Trophoblast cell (in vitro differentiated cells and primary cell): ENCODE measurements around the gene CNTN3.

ENCODE experiments used
- DNase-seq, 2 donors: peaks; one replicate each; pipeline ENCODE4 v3.0.0-alpha.2; 2016
- H2AFZ ChIP-seq: 2 replicates; pipeline ENCODE4 v1.6.1; 2013; ENCODE audit warnings: low read length, moderate library complexity, mild to moderate bottlenecking; ENCODE audit not compliant: insufficient read depth, poor library complexity
- H2AK5ac ChIP-seq: 2 replicates; pipeline ENCODE4 v1.6.1; 2013; ENCODE audit warnings: mild to moderate bottlenecking, low read length
- H2BK120ac ChIP-seq: 2 replicates; pipeline ENCODE4 v1.6.1; 2013; ENCODE audit warnings: low read length, mild to moderate bottlenecking, moderate library complexity; ENCODE audit not compliant: insufficient read depth, poor library complexity
- H2BK12ac ChIP-seq: 2 replicates; pipeline ENCODE4 v1.6.1; 2013; ENCODE audit warnings: mild to moderate bottlenecking, low read length, moderate library complexity
- H2BK5ac ChIP-seq: 2 replicates; pipeline ENCODE4 v1.6.1; 2013; ENCODE audit warnings: low read length, low read depth, moderate library complexity, mild to moderate bottlenecking; ENCODE audit not compliant: poor library complexity
- H3K14ac ChIP-seq: 2 replicates; pipeline ENCODE4 v1.6.1; 2013; ENCODE audit warnings: mild to moderate bottlenecking, low read length
- H3K18ac ChIP-seq: 2 replicates; pipeline ENCODE4 v1.6.1; 2013; ENCODE audit warnings: mild to moderate bottlenecking, low read length
- H3K23ac ChIP-seq: 2 replicates; pipeline ENCODE4 v1.6.1; 2013; ENCODE audit warnings: low read length
- H3K27ac ChIP-seq: 2 replicates; pipeline ENCODE4 v1.5.1; 2013; ENCODE audit warnings: low read depth, mild to moderate bottlenecking, inconsistent platforms, low read length, moderate library complexity
- H3K27me3 ChIP-seq: 2 replicates; pipeline ENCODE4 v1.6.1; 2013; ENCODE audit warnings: inconsistent platforms, mild to moderate bottlenecking, low read length, moderate library complexity; ENCODE audit not compliant: insufficient read depth
- H3K36me3 ChIP-seq, 2 experiments: 1 replicate in 1 of 2; 2 replicates in 1 of 2; pipeline ENCODE4 v1.6.1; 2013; ENCODE audit warnings: low read length in 2 of 2, mild to moderate bottlenecking in 2 of 2, moderate library complexity in 1 of 2; ENCODE audit not compliant: insufficient read depth in 2 of 2, control insufficient read depth in 1 of 2
- H3K4ac ChIP-seq: 2 replicates; pipeline ENCODE4 v1.6.1; 2013; ENCODE audit warnings: low read depth, mild to moderate bottlenecking, low read length, moderate library complexity
- H3K4me1 ChIP-seq, 2 experiments: 1 replicate in 1 of 2; 2 replicates in 1 of 2; pipeline ENCODE4 v1.6.1; 2013; ENCODE audit warnings: low read length in 2 of 2, mild to moderate bottlenecking in 2 of 2, moderate library complexity in 1 of 2; ENCODE audit not compliant: insufficient read depth in 2 of 2, control insufficient read depth in 1 of 2
- H3K4me2 ChIP-seq: 2 replicates; pipeline ENCODE4 v1.6.1; 2013; ENCODE audit warnings: inconsistent platforms, mild to moderate bottlenecking, low read length, moderate library complexity
- H3K4me3 ChIP-seq: 2 replicates; pipeline ENCODE4 v1.5.1; 2013; ENCODE audit warnings: mild to moderate bottlenecking, low read depth, low read length, inconsistent platforms
- H3K79me1 ChIP-seq: one replicate; pipeline ENCODE4 v1.6.1; 2013; ENCODE audit warnings: low read length
- H3K79me2 ChIP-seq: 2 replicates; pipeline ENCODE4 v1.6.1; 2013; ENCODE audit warnings: low read length, mild to moderate bottlenecking; ENCODE audit not compliant: control insufficient read depth, insufficient read depth, poor library complexity
- H3K9ac ChIP-seq: 2 replicates; pipeline ENCODE4 v1.6.1; 2013; ENCODE audit warnings: mild to moderate bottlenecking, low read length
- H3K9me3 ChIP-seq: 2 replicates; pipeline ENCODE4 v1.6.1; 2013; ENCODE audit warnings: low read depth, mild to moderate bottlenecking, control low read depth, inconsistent platforms, low read length; ENCODE audit not compliant: insufficient read depth
- H4K12ac ChIP-seq: 2 replicates; pipeline ENCODE4 v1.6.1; 2013; ENCODE audit warnings: low read depth, mild to moderate bottlenecking, low read length, moderate library complexity
- H4K8ac ChIP-seq: 2 replicates; pipeline ENCODE4 v1.6.1; 2013; ENCODE audit warnings: low read depth, mild to moderate bottlenecking, low read length, moderate library complexity
- H4K91ac ChIP-seq: one replicate; pipeline ENCODE4 v1.6.1; 2013; ENCODE audit warnings: low read depth, mild to moderate bottlenecking, low read length, moderate library complexity
- WGBS: extraction: QIAGEN DNeasy Blood & Tissue Kit; methylation state at CpG from one replicate; pipeline ENCODE4 v1.1.7; 2013; ENCODE audit warnings: missing lambda C conversion rate; ENCODE audit not compliant: insufficient read length, insufficient coverage; ENCODE audit errors: extremely low coverage; 5-methylcytosine and 5-hydroxymethylcytosine counted together

The CNTN3 gene

DNA sequence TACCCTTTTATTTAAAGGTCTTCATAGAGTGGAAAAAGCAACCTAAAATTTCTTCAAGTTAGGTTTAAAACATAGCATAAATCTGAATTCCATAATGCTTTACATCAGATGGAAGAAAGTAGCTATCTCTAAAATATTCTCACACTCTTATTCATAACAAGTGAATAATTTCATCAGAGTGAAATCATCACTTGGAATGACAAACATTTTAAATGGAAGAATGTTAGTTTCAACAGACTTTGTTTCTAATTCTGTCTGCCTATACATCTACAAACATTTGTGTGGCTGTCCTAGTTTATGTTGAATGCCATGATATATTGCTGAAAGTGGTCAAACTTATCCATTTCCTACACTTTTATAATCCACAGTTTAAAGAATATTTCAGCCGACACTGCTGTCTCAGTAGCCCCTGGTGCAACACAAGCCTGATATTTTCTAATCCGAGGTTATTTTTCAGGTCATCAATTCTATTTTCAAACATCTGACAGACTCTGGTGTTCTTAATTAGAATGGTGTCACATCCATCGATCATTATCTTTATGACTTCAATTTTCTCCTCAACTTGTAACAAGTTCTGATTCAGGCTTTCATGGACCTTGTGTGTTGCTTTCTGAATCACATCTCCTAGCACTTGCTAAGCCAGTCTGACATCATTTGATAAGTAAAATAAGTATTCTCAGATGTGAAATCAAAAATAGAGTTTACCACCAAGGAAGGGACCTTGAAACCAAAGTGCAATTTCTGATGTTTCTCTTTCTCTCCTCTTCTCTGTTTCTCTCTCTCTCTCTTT, 17.1 kb upstream of the CNTN3 start:
- H3K9me3 ChIP-seq = no peaks in the 10 kb centered on the region
- H3K4ac ChIP-seq = no peak overlapping the region
- no peak overlapping the region for H2AK5ac ChIP-seq
- no peak overlapping the region for H3K27ac ChIP-seq
- H2BK120ac ChIP-seq = no peak overlapping the region
- no peak overlapping the region for H4K8ac ChIP-seq
- no peak overlapping the region for H2BK12ac ChIP-seq
- no peaks in the 10 kb centered on the region for H3K4me1 ChIP-seq
- H3K36me3 ChIP-seq = no peaks in the 10 kb centered on the region
- no peak overlapping the region for H3K4me3 ChIP-seq
- no peak overlapping the region for H3K14ac ChIP-seq
- WGBS = no CpG with 5 or more reads among the region's 3 CpGs
- no peak overlapping the region for H2AFZ ChIP-seq
- no peak overlapping the region for H2BK5ac ChIP-seq
- no peak overlapping the region for H3K4me2 ChIP-seq
- H4K91ac ChIP-seq = no peak overlapping the region
- H3K23ac ChIP-seq = no peak overlapping the region
- H3K79me2 ChIP-seq = no peaks in the 10 kb centered on the region
- H3K79me1 ChIP-seq = no peaks in the 10 kb centered on the region
- H3K9ac ChIP-seq = no peak overlapping the region
- DNase-seq = peak in 1 of 2 donors; percentile 83
- H3K27me3 ChIP-seq = no peaks in the 10 kb centered on the region
- no peak overlapping the region for H3K18ac ChIP-seq
- H4K12ac ChIP-seq = no peak overlapping the region

DNA sequence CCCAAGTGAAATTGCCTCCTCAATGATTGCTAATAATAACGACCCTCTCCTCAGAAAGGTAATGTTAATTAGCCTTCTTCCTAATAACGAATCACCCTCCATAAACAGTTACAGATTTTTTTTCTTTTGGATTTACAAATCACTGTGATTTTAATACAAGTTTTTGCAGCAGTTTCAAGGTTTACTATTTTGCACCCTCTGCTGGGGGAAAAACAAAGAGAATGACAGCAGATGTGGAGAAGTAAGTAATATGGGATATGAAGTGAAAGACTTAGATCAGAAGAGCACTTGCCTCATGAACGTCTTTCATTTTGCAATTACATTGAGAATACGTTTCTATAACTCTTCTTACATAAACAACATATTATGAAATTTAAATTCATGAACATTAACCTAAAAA, 16.1 kb upstream of the CNTN3 start:
- DNase-seq = peak in 1 of 2 donors; percentile 46
- Histone ChIP-seq H3K27ac (no peak overlapping the region), H2BK12ac (no peak overlapping the region), H3K18ac (no peak overlapping the region), H4K8ac (no peak overlapping the region), H4K12ac (no peak overlapping the region), H3K4me1 (no peaks in the 10 kb centered on the region), H3K79me2 (no peaks in the 10 kb centered on the region), H3K14ac (no peak overlapping the region), H4K91ac (no peak overlapping the region), H2BK120ac (no peak overlapping the region), H3K9me3 (no peaks in the 10 kb centered on the region), H3K4me3 (no peak overlapping the region), H3K36me3 (no peaks in the 10 kb centered on the region), H3K4me2 (no peak overlapping the region), H3K4ac (no peak overlapping the region), H2BK5ac (no peak overlapping the region), H2AK5ac (no peak overlapping the region), H2AFZ (no peak overlapping the region), H3K79me1 (no peaks in the 10 kb centered on the region), H3K27me3 (no peaks in the 10 kb centered on the region), H3K9ac (no peak overlapping the region), H3K23ac (no peak overlapping the region)
- WGBS = no CpG with 5 or more reads among the region's 4 CpGs

DNA sequence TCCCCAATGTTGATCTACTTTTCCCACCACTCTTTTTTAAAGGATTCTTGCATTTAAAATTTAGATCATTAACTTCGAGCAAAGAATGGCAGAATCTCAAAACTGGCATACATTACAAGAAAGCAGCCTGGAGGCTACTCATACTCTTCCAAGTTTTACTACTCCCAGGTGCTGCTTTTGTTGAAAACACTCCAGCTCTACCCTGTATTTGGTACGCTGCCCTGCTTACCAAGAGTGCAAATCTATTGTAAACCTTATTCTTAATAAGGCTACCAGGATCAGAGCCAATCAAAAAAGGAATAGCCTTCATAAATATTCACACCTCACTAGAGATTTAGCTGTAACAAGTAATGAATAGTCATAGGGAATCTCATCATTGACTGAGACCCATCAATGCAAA, 11.6 kb upstream of the CNTN3 start:
- H2BK120ac ChIP-seq = no peak overlapping the region
- no peak overlapping the region for H4K12ac ChIP-seq
- H3K23ac ChIP-seq = no peak overlapping the region
- H2AK5ac ChIP-seq = no peak overlapping the region
- H2BK12ac ChIP-seq = no peak overlapping the region
- H2BK5ac ChIP-seq = no peak overlapping the region
- H3K9me3 ChIP-seq = no peaks in the 10 kb centered on the region
- no peaks in the 10 kb centered on the region for H3K27me3 ChIP-seq
- H3K14ac ChIP-seq = no peak overlapping the region
- H3K36me3 ChIP-seq = no peaks in the 10 kb centered on the region
- H3K4ac ChIP-seq = no peak overlapping the region
- no peaks in the 10 kb centered on the region for H3K79me2 ChIP-seq
- no peak overlapping the region for H3K4me3 ChIP-seq
- no peak overlapping the region for H4K8ac ChIP-seq
- no peak overlapping the region for H3K9ac ChIP-seq
- no peak overlapping the region for H3K27ac ChIP-seq
- no peak overlapping the region for H3K18ac ChIP-seq
- H3K79me1 ChIP-seq = no peaks in the 10 kb centered on the region
- peaks cover 0 to 2% of the 10 kb centered on the region in 2 experiments for H3K4me1 ChIP-seq
- H3K4me2 ChIP-seq = no peak overlapping the region
- no peak overlapping the region for H2AFZ ChIP-seq
- DNase-seq = no peak
- WGBS = no CpG with 5 or more reads among the region's 2 CpGs
- no peak overlapping the region for H4K91ac ChIP-seq

DNA sequence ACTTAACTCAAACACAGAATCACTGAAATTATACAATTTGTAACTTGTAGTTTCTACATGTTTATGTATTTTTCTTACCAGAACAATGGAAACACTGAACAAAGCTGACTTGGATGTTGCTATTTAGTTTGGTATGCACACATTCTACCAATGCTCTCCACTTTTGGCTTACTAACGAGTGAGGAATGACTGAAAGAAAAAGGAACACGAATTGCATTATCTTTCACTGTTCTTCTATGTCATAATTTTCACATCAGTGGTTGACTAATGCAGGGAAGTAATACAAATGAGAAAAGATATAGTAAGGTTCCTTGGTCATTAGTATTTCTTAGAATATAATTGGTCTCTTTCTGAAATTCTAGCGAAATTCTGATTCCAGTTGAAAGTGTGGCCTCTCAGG, 9.8 kb upstream of the CNTN3 start:
- no peaks in the 10 kb centered on the region for H3K9me3 ChIP-seq
- no peak overlapping the region for H4K8ac ChIP-seq
- H4K91ac ChIP-seq = no peak overlapping the region
- no peaks in the 10 kb centered on the region for H3K36me3 ChIP-seq
- H3K23ac ChIP-seq = no peak overlapping the region
- H2BK5ac ChIP-seq = no peak overlapping the region
- H3K4me2 ChIP-seq = no peak overlapping the region
- H4K12ac ChIP-seq = no peak overlapping the region
- no peak overlapping the region for H3K27ac ChIP-seq
- peak in 1 of 2 donors; percentile 69 for DNase-seq
- no peak overlapping the region for H3K4ac ChIP-seq
- no peak overlapping the region for H2BK12ac ChIP-seq
- no peaks in the 10 kb centered on the region for H3K27me3 ChIP-seq
- no peak overlapping the region for H2AK5ac ChIP-seq
- WGBS = no CpG with 5 or more reads among the region's 3 CpGs
- no peak overlapping the region for H2BK120ac ChIP-seq
- peaks cover 0 to 2% of the 10 kb centered on the region in 2 experiments for H3K4me1 ChIP-seq
- H3K79me1 ChIP-seq = no peaks in the 10 kb centered on the region
- H3K79me2 ChIP-seq = no peaks in the 10 kb centered on the region
- no peak overlapping the region for H2AFZ ChIP-seq
- no peak overlapping the region for H3K4me3 ChIP-seq
- no peak overlapping the region for H3K9ac ChIP-seq
- no peak overlapping the region for H3K18ac ChIP-seq
- no peak overlapping the region for H3K14ac ChIP-seq
